ENCODE measurements around the gene NHSL1. TPM values are rescaled to one million over a fixed set of nuclear protein-coding genes. Genes with fewer than 3 reads are reported as not detected.

NHSL1 gene
- total RNA-seq, 3 donors from 2014 or later, result 53.1 to 155 (median 107) TPM

GRCh38 chr6:138502546-138502945, 3.3 kb upstream of the NHSL1 start:
- peaks cover 49% of the 10 kb centered on the region for H3K4me1 ChIP-seq (ENCODE audit: low read depth)
- no peak for ATAC-seq
- no peak overlapping the region for H3K4me3 ChIP-seq
- no peaks in the 10 kb centered on the region for H3K9me3 ChIP-seq
- TF ChIP-seq CTCF (IDR thresholded peaks at IDR 0.05), result no peak
- H3K36me3 ChIP-seq (ENCODE audit: low read depth), result no peaks in the 10 kb centered on the region
- DNase-seq, result no peak
- intact Hi-C loops (cut with DNase I, micrococcal nuclease), result no loop called here

GRCh38 chr6:138500867-138501446, 1.7 kb upstream of the NHSL1 start:
- ATAC-seq (no peak), DNase-seq (no peak)
- Histone ChIP-seq H3K4me3 (no peak overlapping the region), H3K9me3 (no peaks in the 10 kb centered on the region), H3K4me1 (ENCODE audit: low read depth) (peaks cover 35% of the 10 kb centered on the region), H3K36me3 (ENCODE audit: low read depth) (no peaks in the 10 kb centered on the region)
- TF ChIP-seq CTCF (IDR thresholded peaks at IDR 0.05), result no peak
- intact Hi-C loops (cut with DNase I, micrococcal nuclease), result no loop called here

GRCh38 chr6:138500045-138500665, 861 bp upstream of the NHSL1 start:
- no peak overlapping the region for H3K4me3 ChIP-seq
- peaks cover 30% of the 10 kb centered on the region for H3K4me1 ChIP-seq (ENCODE audit: low read depth)
- no peak for TF ChIP-seq CTCF (IDR thresholded peaks at IDR 0.05)
- ATAC-seq (peak; percentile 38), DNase-seq (no peak)
- H3K36me3 ChIP-seq (ENCODE audit: low read depth), result no peaks in the 10 kb centered on the region
- H3K9me3 ChIP-seq, result no peaks in the 10 kb centered on the region
- intact Hi-C loops (cut with DNase I, micrococcal nuclease), result no loop called here

- peak; percentile 24 for ATAC-seq
- peaks cover 39% of the 10 kb centered on the region for H3K4me1 ChIP-seq (ENCODE audit: low read depth)
- intact Hi-C loops (cut with DNase I, micrococcal nuclease), result no loop called here
- no peak for DNase-seq
- no peaks in the 10 kb centered on the region for H3K36me3 ChIP-seq (ENCODE audit: low read depth)
- H3K4me3 ChIP-seq, result peak overlapping the region; percentile 12
- H3K9me3 ChIP-seq, result no peaks in the 10 kb centered on the region
- no peak for TF ChIP-seq CTCF (IDR thresholded peaks at IDR 0.05)
These were observed 528 bp downstream of the NHSL1 start for GRCh38 chr6:138498629-138499302.

GRCh38 chr6:138497286-138497685, 2.0 kb downstream of the NHSL1 start:
- intact Hi-C loops (cut with DNase I, micrococcal nuclease), result no loop called here
- Histone ChIP-seq H3K4me3 (no peak overlapping the region), H3K36me3 (ENCODE audit: low read depth) (no peaks in the 10 kb centered on the region), H3K9me3 (no peaks in the 10 kb centered on the region), H3K4me1 (ENCODE audit: low read depth) (peaks cover 35% of the 10 kb centered on the region)
- DNase-seq (no peak), ATAC-seq (peak; percentile 42)
- no peak for TF ChIP-seq CTCF (IDR thresholded peaks at IDR 0.05)

All from mucosa of descending colon (tissue), 3 donors.